ENCODE measurements around the gene ARL3. TPM values are rescaled to one million over a fixed set of nuclear protein-coding genes. Genes with fewer than 3 reads are reported as not detected.

Gene ARL3
- total RNA-seq, 2 donors from 2014 or later, result 1.8 to 4.0 TPM

DNA sequence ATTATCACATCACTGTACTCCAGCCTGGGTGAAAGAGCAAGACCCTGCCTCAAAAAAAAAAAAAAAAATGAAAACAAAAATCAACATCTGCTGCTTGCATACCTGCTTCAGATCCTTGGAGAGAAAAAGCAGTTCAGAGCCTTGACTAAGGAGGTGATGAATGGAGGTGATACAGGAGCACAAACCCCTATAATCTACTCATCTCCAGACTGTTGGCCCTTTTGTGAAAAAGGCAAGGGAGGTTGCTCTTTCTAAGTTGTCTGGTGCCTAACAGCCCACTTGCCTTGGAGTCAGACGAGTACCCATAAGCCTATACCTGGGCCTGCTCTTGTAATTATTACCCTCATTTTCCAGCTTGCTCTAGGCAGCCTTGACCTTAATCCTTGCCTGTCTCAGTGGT, 1.7 kb upstream of the ARL3 start:
- intact Hi-C loops (cut with DNase I), result no loop called here
- no peaks in the 10 kb centered on the region for H3K36me3 ChIP-seq (replicated peaks in 1 of 2; ENCODE audit: insufficient read depth in 1 of 2, low read depth in 2 of 2)
- ATAC-seq, result no peak
- peaks cover 27% of the 10 kb centered on the region for H3K4me1 ChIP-seq
- TF ChIP-seq POLR2A (IDR thresholded peaks at IDR 0.05) (no peak), CTCF (IDR thresholded peaks at IDR 0.05) (no peak)
- 55 to 75% methylated on average over 1 of the region's 1 CpG for WGBS, 2 donors
- H3K9me3 ChIP-seq, result no peaks in the 10 kb centered on the region
- no peak for DNase-seq
- H3K27ac ChIP-seq, result no peak overlapping the region
- H3K27me3 ChIP-seq, result no peaks in the 10 kb centered on the region
- no peak overlapping the region for H3K4me3 ChIP-seq

DNA sequence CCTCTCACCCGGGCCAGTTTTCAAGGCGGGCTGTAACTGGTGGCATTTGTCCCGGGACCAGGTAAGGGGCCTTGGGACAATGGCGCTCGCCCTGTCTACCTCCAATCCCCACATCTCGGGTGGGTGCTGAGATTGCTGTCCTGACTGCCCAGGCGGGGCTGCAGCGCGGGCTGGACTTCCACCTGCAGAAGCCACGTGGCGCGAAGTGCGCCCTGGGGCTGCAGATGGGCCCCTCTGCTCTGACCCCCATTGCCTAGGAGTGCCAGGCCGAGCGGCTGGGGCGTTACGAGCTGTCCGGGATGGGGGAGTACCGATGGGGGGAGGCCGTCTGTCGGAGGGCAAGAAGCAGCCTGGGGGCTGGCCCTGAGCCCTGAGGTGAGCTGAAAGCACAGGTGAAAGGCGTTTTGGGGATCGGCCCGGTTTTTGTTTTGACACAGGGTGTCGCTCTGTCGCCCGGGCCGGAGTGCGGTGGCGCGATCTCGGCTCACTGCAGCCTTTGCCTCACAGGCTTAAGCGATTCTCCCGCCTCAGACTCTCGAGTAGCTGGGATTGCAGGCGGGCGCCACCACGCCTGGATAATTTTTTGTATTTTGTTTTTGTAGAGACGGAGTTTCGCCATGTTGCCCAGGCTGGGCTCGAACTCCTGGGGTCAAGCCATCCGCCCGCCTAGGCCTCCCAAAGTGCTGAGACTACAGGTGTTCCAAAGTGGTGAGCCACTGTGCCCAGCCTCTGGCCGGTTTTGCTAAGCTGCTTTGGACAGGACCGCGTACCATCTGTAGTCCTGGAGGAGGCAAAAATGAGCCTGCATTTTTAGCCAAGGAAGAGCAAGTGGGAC, 641 bp upstream of the ARL3 start, which contains the start of gene SFXN2:
Gene SFXN2 (plus strand): TSS at position 16 of the 835 bp plus-strand sequence. CDS start 12,001 bp downstream, outside the sequence.
- Histone ChIP-seq H3K36me3 (replicated peaks in 1 of 2; ENCODE audit: insufficient read depth in 1 of 2, low read depth in 2 of 2) (no peaks in the 10 kb centered on the region), H3K27me3 (no peaks in the 10 kb centered on the region), H3K4me1 (peaks cover 27% of the 10 kb centered on the region), H3K4me3 (peak within 1 kb of the TSS; percentile 85 to 96), H3K27ac (peak within 1 kb of the TSS; percentile 67 to 92 (median 81)), H3K9me3 (no peaks in the 10 kb centered on the region)
- TF ChIP-seq POLR2A (IDR thresholded peaks at IDR 0.05) (peak; percentile 68 to 90 (median 84)), CTCF (IDR thresholded peaks at IDR 0.05) (no peak)
- DNase-seq (peak; percentile 57 to 69 (median 60)), ATAC-seq (peak; percentile 16)
- intact Hi-C loops (cut with DNase I), result no loop called here
- 3 to 13% methylated on average over 13 to 46 of the region's 46 CpGs for WGBS, 2 donors

GRCh38 chr10:102713539-102713813, 721 bp downstream of the ARL3 start:
- intact Hi-C loops (cut with DNase I), result no loop called here
- H3K27ac ChIP-seq, result peak overlapping the region; percentile 52 to 92 (median 78)
- DNase-seq, result no peak
- peaks cover 24% of the 10 kb centered on the region for H3K4me1 ChIP-seq
- ATAC-seq, result peak; percentile 13
- H3K9me3 ChIP-seq, result no peaks in the 10 kb centered on the region
- WGBS, 2 donors, result 0% methylated on average over 2 to 13 of the region's 13 CpGs
- H3K4me3 ChIP-seq, result peak overlapping the region; percentile 75 to 96
- TF ChIP-seq POLR2A (IDR thresholded peaks at IDR 0.05) (no peak), CTCF (IDR thresholded peaks at IDR 0.05) (peak in 3 of 7 experiments; percentile 9 to 25 (median 13))
- H3K27me3 ChIP-seq, result no peaks in the 10 kb centered on the region
- H3K36me3 ChIP-seq (replicated peaks in 1 of 2; ENCODE audit: insufficient read depth in 1 of 2, low read depth in 2 of 2), result no peaks in the 10 kb centered on the region

DNA sequence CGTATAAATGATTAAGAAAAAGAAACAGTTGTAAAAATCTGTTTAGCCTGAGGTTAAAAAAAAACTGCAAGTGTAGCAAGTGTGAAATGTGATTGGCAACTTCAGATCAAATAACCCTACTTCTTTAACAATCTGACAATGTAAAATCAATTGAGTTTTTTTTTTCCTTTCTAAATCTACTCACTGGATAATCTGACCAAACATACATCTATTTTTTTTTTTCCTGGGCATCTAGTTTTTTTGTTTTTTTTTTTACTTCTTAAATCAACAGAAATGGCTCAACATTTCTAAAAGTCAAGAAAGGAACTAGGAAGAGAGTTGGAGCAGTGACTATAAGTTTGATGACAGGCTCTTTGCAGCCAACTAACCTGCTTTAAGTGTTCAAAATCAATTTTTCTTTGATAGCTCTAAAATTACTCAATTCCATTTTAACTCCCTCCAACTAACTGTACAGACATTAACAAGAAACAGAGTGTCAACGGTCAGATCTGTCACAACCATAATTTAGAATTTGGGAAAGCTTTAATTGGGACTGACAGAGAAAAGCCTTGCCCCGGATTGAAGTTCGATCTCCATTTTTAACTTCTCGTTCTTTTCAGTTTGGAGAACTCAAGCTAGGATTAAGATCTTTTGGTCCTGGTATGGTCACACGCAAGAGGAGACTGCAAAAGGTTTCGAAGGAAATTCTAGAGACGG, 1.2 kb downstream of the ARL3 start:
- Histone ChIP-seq H3K27me3 (no peaks in the 10 kb centered on the region), H3K4me1 (peaks cover 19% of the 10 kb centered on the region), H3K4me3 (peak overlapping the region; percentile 75 to 96), H3K36me3 (replicated peaks in 1 of 2; ENCODE audit: insufficient read depth in 1 of 2, low read depth in 2 of 2) (no peaks in the 10 kb centered on the region), H3K9me3 (no peaks in the 10 kb centered on the region), H3K27ac (peak overlapping the region in 3 of 4 donors; percentile 52 to 92 (median 88))
- intact Hi-C loops (cut with DNase I), result no loop called here
- TF ChIP-seq CTCF (IDR thresholded peaks at IDR 0.05) (no peak), POLR2A (IDR thresholded peaks at IDR 0.05) (no peak)
- DNase-seq (no peak), ATAC-seq (no peak)
- 10 to 11% methylated on average over 8 of the region's 8 CpGs for WGBS, 2 donors

Data from body of pancreas (tissue), 4 donors.